Stimulated activated CD4-positive, alpha-beta T cell treated with anti-CD3 and anti-CD28 coated beads, Interleukin-4, amount 100 ng/mL, for 48 hours (primary cell): ENCODE measurements around the gene PLPP6.
"Not testable (repeated sequence)": the region's sequence is repeated elsewhere in the genome, so short reads cannot be mapped to it uniquely, and the experiment has no call there.

Experiments used
- DNase-seq, 2 donors: peaks; one replicate each; pipeline ENCODE4 v3.0.0-alpha.2; 2020; ENCODE audit warnings: low read depth in 2 of 2

The PLPP6 gene

DNA sequence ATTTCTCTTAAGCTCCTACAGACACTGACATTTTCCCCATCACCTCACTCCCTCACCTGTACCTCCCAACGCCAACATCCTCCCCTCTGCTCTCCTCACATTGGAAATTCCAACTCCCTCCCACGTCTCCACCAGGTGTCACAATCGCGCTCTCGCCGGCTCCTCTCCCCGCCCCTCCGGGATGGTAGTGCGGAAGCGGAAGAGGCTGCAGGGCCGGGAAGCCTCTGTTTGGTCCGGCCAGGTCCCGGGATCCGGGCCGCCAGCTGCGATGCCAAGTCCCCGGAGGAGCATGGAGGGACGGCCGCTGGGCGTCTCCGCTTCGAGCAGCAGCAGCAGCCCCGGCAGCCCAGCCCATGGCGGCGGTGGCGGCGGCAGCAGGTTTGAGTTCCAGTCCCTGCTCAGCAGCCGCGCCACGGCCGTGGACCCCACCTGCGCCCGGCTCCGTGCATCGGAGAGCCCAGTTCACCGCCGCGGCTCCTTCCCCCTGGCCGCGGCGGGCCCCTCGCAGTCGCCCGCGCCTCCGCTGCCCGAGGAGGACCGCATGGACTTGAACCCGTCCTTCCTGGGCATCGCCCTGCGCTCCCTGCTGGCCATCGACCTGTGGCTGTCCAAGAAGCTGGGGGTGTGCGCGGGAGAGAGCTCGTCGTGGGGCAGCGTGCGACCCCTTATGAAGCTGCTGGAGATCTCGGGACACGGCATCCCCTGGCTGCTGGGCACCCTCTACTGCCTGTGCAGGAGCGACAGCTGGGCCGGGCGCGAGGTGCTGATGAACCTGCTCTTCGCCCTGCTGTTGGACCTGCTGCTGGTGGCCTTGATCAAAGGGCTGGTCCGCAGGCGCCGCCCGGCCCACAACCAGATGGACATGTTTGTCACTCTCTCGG is at the start of gene PLPP6:
Gene PLPP6 (plus strand): TSS at position 187 of the 881 bp plus-strand sequence. CDS start 82 bp downstream, at position 269.
- peak; percentile 50 to 73 for DNase-seq

DNA sequence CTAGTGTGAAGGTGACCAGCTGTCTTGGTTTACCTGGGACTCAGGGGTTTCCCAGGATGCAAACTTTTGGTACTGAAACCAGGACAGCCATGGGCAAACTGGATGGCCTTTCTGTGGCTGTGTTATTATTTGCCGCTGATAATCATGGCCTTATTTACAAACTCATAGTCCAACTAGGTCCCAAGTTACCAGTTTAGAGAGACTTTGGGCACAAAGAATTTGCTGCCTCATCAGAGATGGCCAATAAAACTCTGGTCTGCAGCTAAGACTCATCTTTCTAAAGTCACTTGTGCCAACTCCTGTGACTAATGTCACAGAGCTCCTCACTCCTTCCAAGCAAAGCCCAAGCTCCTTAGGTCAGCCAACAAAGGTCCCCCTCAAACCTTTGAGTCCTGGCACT is 47.5 kb upstream of the PLPP6 start:
- DNase-seq = no peak

DNA sequence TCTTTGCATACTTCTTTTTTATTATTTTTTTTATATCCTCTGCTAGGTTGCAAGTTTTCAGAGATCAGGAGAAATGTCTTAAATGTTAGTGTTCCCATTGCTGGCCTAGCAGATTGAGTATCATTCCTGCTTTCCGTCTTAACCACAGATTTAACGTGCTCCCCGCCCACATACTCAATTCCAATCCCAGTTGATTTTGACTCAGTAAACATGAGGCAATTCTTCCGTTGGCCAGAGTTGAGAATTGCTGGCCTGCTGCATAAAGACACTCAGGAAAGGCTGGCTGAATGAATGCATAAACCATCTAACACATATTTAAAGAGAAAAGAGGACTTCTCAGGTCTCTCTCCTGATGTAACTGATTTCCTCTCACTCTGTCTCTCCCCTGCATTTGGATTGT is 46.8 kb upstream of the PLPP6 start:
- DNase-seq = no peak

DNA sequence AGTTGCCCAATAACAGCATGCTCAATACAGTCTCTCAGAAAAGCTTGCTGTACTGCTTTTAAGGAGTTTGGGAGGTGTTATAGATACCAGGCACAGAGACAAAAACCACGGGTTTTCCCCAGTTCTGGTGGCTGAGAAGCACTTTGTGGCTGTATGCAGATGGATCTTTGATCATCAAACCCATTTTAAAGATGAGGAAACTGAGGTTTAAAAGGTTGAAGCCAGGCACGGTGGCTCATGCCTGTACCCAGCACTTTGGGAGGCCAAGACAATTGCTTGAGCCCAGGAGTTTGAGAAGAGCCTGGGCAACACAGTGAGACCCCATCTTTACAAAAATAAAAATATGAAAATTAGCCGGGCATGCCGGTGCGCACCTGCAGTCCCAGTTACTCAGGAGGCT is 46.3 kb upstream of the PLPP6 start:
- DNase-seq = no peak

DNA sequence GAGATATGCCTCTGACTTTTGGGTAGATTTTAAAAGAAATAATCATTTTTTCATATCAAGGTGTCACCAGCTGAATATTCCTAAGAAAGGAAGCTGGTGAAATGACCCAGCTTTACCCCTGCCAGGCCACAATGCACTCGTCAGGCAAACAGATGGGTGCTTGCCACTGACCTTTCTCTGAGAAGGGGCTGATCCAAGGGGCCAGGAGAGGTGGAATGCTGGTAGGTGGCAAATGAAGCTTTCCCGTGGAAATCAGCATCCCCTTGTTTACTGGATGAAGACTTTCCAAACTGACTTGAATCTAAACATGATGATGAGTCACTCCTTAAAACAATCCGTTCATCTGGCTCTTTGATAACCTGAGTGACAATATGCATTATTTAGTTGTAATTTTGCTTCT is 44.3 kb upstream of the PLPP6 start:
- no peak for DNase-seq

DNA sequence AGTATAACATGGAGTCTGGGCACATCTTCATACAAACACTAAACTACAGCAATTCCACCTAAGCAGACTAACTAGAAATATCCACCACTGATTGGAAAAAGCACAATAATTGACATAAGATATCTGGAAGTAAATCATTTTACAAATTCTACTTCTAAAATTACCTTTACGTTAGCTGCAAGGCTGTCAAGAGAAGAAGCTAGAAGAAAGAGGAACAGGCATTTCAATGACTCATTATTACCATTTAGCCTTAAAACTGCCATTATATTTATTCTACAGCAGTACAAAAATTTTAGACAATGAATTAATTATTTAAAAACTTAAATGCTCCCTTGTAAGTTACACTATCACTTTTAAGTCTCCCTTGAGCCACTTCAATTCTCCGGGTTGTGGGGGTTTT is 43.4 kb upstream of the PLPP6 start:
- DNase-seq = no peak

DNA sequence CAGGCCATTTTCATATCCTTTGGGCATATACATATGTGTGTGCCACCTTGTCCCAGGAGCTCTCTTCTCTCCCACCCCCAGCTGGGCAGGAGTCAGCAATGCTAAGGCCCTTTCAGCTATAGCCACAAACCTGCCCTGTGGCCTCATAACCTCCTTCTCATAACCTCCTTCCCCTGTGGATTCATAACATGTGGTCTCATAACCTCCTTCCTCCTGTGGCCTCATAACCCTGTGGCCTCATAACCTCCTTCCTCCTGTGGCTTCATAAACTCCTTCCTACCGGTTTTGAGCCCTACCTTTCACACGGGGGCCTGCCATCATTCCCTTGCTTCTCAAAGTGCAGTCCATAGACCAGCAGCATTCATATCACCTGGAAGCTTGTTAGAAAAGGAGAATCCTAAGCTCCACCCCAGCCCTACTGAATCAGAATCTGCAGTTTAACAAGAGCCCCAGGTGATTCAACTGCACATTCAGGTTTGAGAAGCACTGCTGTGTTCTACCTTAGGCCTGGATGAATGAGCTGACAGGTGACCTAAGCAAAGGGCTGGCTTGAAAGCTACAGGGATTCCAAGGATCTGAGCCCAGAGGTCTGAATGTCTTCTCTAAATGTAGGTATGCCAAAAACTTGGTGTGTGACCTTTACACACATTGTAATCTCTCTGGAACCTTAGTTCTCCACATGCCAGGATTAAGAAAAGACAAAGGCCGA is 41.9 kb upstream of the PLPP6 start:
- no peak for DNase-seq

DNA sequence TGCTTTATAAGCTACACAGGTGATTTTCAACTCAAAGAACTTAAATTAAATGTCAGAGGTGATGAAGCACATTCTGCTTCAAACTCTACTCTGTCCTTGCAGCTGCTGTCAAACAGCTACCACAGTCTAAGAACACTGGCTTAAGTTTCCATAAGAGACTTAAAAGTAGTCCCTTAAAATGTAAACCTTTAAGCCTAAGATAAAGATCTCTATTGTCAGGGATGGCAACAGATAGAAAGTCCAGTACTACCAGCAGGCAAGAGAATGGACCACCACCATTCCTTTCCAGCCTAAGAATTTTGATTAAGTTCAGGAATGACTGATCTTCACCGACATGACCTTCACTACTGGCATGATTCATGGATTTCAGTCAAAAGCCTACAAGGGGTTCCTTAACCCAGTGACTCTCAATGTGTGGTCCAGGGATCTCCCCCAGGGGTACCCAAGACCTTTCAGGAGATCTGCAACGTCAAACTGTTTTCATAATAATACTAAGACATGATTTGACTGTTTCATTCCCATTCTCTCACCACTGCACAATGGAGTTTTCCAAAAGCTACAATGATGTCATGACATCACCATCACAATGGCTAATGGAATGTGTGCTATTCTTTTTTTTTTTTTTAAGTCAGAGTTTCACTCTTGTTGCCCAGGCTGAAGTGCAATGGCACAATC is 41.1 kb upstream of the PLPP6 start:
- DNase-seq = no peak

DNA sequence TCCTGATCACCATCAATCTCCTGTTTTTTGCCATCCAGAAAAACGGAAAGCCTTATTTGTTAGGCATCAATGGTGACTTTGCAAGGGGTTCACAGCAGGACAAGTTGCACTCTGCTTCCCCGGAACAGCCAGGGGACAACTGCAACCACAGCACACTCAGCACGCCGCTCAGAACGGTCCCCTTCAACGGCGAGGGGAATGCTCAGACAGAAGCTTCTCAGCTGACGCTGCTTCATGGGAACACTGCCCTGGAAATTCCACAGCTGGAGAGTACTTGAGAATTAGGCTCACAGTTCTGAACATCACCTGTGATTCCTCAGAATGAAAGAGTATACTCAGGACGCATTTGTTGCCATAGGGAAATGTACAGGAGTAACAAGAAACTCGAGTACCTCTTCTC is 40.1 kb upstream of the PLPP6 start:
- DNase-seq = no peak

DNA sequence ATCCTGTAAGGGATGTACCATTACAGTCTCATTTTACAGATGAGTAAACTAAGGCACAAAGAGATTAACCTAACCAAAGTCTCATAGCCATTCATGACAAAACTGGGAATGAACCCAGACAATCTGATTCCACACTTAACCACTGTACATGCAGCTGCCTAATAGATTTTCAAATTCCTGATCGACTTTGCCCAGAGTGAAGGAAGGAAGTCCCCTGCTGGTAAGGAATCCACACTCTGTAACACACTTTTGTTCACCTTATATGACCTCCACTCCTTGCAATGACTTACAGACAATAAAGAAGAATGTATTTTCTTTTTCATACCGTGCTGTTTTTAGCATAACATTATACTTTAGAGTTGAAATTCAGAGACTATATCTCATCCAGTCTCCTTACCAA is 31.3 kb upstream of the PLPP6 start:
- no peak for DNase-seq

DNA sequence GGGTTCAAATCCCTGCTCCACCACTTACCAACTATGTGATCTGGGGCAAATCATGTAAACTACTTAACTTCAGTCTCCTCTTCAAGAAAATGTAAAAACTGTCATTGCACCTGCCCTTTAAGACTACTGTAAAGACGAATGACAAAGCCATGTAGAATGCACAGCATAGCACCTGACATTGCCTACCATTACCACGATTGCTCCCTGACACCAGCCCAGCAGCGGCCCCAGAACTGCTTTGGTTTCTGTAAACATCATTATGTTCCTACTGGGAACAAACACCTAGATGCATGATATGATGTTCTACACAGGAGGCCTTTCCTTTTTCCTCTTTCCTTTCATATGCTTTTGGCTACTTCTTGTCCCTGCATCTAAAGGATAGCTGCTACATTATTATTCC is 23.1 kb upstream of the PLPP6 start:
- no peak for DNase-seq

DNA sequence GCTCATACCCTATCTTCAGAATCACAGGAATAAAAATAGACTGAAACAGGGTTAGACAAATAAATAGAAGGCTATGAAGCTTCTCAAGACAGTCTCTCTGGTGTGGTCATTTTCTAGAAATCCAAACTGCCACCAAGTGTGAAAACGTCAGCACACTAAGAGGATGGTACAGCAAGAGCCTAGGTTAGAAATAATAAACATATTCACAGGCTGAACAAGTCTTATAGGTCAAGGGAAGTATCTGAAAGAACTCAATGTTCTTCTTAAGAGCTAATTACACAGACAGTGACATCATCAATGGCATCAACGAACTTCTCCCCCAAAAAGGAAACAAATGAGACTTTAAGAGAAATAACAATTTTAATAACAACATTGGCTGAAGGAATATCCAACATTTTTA is 22.7 kb upstream of the PLPP6 start:
- no peak for DNase-seq

DNA sequence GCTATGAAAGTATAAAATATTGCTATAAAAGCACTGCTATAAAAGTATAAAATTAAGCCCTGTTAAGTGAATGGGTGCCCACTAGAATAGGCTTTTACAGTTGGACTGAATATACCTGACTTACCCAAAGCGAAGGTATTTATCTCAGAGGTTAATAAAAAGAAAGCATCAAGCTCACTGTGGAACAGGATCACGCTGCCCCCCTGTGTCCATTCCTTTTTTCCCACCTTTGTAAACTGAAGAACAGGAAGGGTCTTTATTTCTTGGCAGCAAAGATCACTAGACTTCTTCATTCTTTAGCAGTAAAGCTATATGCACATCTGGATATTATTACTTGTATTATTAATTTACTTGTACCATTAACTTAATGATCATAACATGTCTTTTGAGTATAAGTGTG is 22.1 kb upstream of the PLPP6 start:
- no peak for DNase-seq

DNA sequence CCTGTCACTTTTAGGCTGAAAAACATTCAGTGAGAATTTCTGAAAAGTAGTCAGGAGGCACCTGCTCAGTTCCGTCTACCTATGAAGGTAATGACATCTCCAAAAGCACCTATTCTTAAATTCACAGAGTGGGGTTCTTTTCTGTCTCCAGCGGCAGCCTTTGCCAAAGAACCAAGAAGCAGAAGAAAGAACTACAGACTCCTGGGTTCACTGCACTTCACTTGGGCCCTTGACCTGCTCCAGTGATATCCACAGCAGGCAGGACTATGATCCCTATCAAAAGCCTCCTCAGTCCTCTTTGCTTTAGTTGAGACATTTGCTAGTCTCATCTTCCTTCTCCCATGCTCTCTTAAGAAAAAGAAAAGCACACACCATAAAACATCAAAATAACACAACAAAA is 19.7 kb upstream of the PLPP6 start:
- no peak for DNase-seq

DNA sequence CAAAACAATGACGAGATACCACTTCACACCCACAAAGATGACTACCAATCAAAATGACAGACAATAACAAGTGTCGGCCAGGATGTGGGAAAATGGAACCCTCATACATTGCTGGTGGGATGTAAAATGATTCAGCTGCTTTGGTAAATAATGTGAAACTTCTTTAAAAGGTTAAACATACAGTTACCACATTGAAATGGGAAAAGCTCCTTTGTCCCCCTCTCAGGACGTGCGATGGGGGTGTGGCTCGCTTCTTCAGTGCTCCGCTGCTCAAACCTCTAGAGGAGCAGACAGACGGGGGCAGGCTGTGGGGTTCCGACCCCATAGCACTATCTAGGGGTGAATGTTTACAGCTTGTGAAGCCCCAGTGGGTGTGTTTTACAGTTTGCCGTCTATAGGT is 8.0 kb upstream of the PLPP6 start:
- no peak for DNase-seq

DNA sequence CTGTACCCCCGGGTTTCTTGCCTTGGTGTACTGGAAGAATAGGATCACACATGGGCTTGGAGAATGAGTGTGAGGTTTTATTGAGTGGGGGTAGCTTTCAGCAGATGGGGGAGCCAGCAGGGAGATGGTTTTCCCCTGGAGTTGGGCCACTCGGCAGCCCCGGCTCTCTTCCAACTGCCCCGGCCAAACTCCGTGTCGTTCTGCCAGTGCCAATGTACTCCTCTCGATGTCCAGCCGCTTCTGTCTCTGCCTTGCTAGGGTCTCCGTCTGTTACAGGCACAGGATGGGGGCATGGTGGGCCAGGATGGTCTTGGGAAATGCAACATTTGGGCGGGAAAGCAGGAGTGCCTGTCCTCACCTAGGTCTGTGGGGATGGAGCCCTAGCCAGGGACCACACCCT is 7.6 kb upstream of the PLPP6 start:
- DNase-seq = no peak

DNA sequence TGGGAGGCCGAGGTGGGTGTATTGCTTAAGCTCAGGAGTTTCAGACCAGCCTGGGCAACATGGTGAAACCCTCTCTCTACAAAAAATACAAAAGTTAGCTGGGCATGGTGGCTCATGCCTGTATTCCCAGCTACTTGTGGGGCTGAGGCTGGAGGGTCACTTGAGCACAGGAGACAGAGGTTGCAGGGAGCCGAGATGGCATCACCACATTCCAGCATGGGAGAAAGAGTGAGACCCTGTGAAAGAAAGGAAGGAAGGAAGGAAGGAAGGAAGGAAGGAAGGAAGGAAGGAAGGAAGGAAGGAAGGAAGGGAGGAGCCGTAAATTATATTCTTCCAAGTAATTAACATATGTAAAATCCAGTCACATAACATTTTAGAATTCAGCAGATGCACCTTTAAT is 5.9 kb upstream of the PLPP6 start:
- DNase-seq = not testable (repeated sequence)

DNA sequence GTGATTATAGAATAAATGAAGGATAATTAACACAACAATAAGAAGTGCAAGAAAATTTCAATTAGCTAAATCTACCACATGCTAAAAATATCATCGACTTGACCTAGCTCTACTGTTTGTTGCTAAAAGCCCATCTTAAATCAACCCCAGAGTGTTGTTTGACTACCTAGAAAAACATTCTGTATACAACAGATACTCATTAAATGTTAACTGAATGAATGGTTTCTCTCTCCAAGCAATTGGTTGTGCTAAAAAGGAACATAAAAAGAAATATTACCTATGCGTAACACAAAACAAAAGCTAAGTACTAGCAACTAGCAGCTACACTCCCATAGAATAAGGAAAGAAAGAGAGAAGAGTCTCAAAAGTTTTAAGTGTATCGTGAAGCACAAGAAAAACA is 5.5 kb upstream of the PLPP6 start:
- no peak for DNase-seq

DNA sequence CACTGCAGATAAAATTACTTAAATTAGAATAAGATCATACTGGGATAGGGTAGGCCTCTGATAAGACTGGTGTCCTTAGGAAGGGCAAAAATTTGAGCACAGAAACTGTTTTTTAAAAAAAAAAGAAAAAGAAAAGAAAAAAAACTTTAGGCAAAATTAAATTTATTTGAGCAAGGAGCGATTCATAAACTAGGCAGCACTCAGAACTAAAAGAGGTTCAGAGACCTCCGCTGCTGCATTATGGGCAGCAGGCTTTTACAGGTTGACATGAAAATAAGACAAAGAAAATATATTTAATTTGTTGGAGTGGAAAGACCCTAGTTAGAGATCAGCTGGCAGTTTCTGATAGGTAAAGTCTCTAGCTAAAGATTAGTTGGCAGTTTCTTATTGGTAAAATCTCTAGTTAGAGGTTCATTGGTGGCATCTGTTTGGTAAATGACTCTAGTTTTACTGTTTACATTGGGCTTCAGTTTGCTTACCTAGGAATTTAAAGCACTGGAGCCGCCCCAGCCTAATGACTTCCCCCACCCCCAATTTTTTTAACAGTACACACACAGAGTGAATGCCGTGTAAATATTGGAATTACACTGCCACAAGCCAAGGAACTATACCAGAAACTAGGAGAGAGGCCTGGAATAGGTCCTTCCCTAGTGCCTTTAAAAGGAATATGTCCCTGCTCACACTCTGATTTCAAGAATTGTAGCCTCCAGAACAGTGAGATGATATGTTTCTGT is 4.5 kb upstream of the PLPP6 start:
- no peak for DNase-seq

DNA sequence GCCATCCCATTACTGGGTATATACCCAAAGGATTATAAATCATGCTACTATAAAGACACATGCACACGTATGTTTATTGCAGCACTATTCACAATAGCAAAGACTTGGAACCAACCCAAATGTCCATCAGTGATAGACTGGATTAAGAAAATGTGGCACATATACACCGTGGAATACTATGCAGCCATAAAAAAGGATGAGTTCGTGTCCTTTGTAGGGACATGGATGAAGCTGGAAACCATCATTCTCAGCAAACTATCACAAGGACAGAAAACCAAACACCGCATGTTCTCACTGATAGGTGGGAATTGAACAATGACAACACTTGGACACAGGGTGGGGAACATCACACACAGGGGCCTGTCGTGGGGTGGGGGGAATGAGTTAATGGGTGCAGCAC is 1.4 kb upstream of the PLPP6 start:
- DNase-seq = not testable (repeated sequence)

DNA sequence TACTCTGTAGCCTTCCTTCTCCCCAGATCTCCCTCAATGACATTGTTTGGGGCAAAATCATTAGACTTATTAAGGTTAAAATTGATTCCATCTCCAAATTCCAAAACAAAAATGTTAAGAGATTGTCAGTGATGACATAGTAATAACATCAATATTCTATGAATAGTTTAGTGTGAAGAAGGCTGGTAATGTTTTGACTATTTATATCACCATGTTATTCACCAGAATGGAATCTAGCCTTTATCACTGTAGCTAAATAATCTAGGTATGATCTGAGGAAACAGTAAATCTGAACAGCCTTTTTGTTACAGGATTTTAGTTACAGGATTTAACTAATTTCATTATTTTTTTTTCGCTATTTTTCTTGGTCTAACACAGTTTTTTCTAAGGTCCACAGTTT is 929 bp upstream of the PLPP6 start:
- no peak for DNase-seq

DNA sequence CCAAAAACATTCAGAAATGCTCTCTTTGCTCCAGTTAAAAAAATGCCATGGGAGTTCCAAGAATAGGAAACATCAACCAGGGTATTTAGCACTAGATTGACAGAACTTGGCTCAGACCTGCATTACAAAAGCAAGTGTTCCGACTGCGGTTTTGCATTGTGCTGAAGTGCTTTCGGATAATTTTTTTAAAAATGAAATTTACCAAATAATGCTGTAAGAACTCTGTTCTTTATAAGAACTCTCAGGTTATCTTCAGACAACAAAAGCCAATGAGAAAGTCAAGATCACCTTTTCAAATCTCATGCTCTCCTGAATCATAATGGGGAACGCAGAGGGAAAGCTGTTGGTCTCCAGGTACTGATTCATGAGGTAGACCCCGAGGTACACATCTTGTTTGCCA is 483 bp upstream of the PLPP6 start:
- no peak for DNase-seq
